Posterior vena cava (tissue), 2 donors: ENCODE measurements around the gene ABCF2. TPM values are rescaled to one million over a fixed set of nuclear protein-coding genes. Genes with fewer than 3 reads are reported as not detected.

Source experiments
- DNase-seq: peaks from one replicate; pipeline ENCODE4 v3.0.0-alpha.2; 2020; ENCODE audit warnings: low spot score
- intact Hi-C, 2 donors: fragments of 100-400 bp; cut with DNase I; formaldehyde crosslinking; loops; one replicate each; pipeline versions ENCODE4 v1.14.1 to v1.14.2; 2022 to 2023
- long read RNA-seq, 2 donors: library from polyadenylated mRNA; unstranded; transcript quantifications; one replicate each; pipeline ENCODE4 v2.0.0, GENCODE V29; 2020 to 2021
- total RNA-seq, 2 donors: library from RNA; stranded (reverse); fragmentation: NEBNext Ultra II Directional; extraction: Animal tissue kit (Norgen Biotek cat#: 25700); gene quantifications; one replicate each; pipeline ENCODE4 v1.2.1, GENCODE V29; 2021
- donor health status: DM: yes; HTN: yes; CAD: no.
- donor health status: DM: yes; HTN: yes; CAD: no.

ABCF2 gene
- total RNA-seq: 10 to 100 TPM; 24.4 to 27.4 TPM
- long read RNA-seq, donor 1, transcript ABCF2-201 (15 exons, 3,546 nt): major isoform, 19 of 23 reads
- long read RNA-seq, donor 1, partial matches to known transcripts: 4 of 23 reads
- long read RNA-seq, donor 1, other reads (novel, unspliced or antisense): 0 of 23 reads
- long read RNA-seq, donor 2, transcript ABCF2-201 (15 exons, 3,546 nt): major isoform, 82 of 89 reads
- long read RNA-seq, donor 2, partial matches to known transcripts: 7 of 89 reads
- long read RNA-seq, donor 2, other reads (novel, unspliced or antisense): 0 of 89 reads

- DNase-seq: peak; percentile 100
- intact Hi-C loops: no loop called here
Measured at GRCh38 chr7:151226875-151227782, at the start of gene ABCF2. Gene ABCF2, minus strand, starts transcription at chr7:151227205. Its CDS starts 747 bp downstream, at chr7:151226458.

- intact Hi-C loops: no loop called here
Measured at GRCh38 chr7:151275813-151276577, 49.0 kb upstream of the ABCF2 start.

DNA sequence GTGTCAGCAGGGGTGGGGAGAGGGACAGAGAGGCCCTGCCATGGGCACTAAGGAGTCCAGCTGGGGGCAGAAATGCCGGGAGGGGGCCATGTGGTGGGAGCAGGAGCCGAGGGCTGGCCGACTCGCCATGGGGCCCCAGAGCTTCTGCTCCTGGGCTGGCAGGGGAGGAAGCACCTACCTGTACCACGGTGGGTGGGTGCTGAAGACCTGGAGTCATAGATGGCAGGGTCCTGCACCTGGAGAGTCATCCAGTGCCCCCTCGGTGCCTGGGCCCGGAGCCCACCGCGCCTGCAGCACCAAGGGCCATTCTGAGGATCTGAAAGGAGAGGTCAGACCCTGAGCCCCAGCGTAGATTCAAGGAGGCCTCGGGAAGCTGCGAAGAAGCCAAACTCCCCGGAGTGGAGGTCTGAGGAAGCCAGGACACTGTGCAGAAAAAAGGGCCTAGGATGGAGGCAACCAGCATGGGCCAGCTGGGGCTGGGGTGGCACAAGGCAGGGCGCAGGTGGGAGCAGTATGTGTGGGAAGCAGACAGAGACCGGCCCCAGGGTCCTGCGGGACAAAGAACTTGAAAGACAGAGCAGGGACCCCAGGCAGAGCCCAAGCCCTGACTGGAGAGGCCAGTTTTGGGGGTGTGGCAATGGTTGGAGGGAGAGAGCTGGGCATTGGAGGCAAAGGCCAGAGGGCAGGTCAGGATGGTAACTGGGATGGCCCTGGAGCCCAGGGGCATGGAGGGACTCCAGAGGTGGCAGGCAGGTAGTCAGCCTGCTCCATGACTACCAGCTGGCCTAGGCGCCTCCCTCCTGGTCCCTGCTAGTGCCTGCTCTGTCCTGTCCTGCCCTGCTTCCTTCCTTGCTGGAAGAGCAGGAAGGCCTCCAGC is 48.2 kb upstream of the ABCF2 start:
- DNase-seq: peak; percentile 66
- intact Hi-C loops: no loop called here

More at GRCh38 chr7:151275813-151276577, 49.0 kb upstream of the ABCF2 start:
- peak; percentile 49 for DNase-seq

- intact Hi-C loops: no loop called here
- DNase-seq: peak; percentile 66
Measured at GRCh38 chr7:151274396-151274795, 47.4 kb upstream of the ABCF2 start.

DNA sequence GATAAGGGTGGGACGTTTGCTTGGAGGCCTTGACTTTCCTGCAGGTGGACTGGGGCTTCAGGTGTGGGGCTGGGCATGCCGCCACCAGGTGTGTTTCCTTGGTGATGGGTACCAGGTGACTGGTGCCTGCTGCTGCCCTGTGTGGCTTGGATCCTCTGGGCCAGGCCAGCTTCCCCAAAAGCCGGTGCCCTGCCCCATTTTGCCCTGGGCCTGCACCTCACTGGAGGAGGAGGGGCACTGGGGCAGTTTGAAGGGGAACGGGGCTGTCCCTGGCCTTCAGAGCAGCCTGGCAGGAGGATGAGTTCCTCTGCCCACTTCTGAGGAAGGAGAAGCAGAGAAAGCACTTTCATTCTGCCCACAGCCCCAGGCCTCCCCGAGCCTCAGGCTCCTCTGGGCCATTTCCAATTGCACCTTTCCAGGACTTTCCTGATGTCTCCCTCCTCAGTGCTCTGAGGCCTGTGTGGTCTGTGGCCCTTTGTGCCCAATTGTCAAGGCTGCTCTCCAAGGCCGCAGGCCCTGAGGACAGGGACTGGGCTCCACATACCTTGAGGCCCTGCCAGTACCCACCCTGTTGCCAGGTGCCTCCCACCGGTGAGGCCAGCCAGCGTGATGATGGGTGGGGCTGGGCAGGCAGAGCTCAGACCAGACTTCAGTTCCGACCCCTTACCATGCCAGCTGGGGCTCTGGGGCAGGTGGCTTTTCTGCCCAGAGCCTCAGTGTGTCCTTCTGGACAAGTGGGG is 46.8 kb upstream of the ABCF2 start:
- peak; percentile 77 for DNase-seq
- intact Hi-C loops: no loop called here

DNA sequence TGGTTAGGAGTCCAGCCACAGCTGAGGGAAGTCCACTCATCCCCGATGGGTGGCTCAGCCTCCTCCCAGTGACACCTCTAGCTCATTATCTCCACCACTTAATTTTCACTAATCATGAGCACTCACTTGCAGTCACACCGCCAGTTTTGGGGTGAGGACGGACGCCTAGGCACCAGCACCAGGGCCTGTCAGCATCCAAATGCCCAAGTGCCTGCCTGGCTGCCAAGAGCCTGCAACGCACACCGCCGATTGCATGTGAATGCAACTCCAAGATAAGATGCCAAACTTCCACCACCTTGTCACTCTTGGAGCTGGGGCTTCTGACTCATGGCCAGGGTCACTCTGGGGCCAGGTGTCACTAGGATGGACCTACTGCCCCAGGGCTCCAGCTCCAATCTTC is 45.9 kb upstream of the ABCF2 start:
- intact Hi-C loops: no loop called here
- peak; percentile 76 for DNase-seq

DNA sequence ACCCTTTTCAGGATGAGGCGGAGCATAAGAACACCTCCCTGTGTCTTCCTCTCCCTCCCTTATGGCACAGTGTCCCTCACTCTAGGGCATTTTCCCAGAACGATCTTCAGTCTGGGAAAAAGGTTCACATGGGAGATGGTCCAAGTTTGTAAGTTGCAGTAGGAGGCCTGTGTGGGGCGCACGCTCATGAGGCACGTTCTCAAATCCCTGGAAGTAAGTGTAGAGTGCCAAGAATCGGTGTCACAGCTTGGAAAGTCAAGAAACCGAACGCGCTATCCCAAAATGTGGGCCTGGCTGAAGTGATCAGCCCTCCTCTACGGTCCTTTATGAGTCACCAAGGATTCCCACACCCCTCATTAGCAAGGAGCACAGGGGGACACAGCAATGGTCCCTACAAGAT is 45.4 kb upstream of the ABCF2 start:
- DNase-seq: peak; percentile 87
- intact Hi-C loops: no loop called here

GRCh38 chr7:151271699-151272355 is 44.8 kb upstream of the ABCF2 start:
- intact Hi-C loops: no loop called here
- DNase-seq: peak; percentile 88

- intact Hi-C loops: no loop called here
- DNase-seq: peak; percentile 63
Measured at GRCh38 chr7:151269511-151269910, 42.5 kb upstream of the ABCF2 start.

DNA sequence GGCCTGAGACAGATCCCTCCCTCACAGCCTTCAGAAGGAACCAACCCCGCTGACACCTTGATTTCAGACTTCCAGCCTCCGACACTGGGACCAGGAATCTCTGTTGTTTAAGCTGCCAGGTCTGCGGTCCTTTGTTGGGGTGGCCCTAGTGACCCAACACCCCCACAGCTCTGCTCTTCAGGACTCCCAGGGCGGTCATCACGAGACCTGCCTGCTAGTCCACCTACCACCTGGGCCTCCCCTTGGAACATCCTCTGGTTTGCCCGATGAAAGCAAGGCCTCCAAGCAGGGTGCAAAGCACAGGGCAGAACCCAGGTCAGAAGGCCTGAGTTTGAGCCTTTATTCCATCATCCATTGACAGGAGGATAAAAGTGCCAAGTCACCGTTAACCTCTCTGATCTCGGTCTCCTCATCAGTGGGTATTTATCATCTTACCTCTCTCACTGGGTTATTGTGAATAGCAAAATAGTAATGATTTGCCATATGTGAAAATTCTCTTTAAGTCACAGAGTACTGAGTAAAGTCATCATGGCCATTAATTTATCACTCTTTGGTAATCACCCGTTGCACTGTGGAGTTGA is 38.4 kb upstream of the ABCF2 start:
- intact Hi-C loops: no loop called here
- DNase-seq: peak; percentile 38

- DNase-seq: peak; percentile 48
- intact Hi-C loops: no loop called here
Measured at GRCh38 chr7:151264615-151265014, 37.6 kb upstream of the ABCF2 start.

DNA sequence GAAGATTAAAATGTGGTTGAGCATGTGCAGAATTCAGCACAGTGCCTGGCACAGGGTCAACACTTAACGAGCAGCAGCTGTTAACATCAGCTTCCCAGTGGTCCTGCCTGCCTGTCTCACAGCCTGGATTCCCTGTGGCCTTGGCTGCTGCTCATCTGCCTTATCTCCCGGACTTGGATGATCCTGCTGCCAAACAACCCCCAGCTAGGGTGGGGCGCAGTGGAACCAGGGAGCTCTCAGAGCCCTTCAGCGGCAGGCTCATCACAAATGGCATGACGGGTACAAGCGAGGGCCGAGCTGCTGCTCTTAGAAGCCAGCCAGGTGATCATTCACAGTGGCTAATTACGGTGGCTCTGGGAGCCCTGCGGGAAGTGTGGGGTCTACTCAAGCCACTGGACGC is 34.5 kb upstream of the ABCF2 start:
- intact Hi-C loops: no loop called here
- peak; percentile 66 for DNase-seq

DNA sequence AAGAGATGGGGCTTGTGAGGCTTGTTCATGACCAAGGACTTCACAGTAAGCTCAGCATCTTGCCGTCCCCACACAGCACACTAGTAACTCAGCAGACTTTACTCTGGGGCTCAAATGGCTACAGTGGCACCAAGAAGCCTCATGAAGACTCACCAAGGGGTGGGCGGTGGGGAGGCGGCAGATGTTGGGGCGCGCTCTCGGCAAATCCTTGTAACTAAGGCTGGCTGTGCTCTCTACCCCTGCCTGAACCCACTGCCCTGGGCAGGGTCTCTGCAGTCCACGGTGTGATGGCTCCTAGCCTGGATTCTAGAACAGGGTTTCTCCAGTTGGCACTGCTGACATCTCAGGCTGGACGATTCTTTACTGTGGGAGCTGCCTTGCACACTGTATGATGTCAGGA is 33.9 kb upstream of the ABCF2 start:
- intact Hi-C loops: no loop called here
- no peak for DNase-seq

DNA sequence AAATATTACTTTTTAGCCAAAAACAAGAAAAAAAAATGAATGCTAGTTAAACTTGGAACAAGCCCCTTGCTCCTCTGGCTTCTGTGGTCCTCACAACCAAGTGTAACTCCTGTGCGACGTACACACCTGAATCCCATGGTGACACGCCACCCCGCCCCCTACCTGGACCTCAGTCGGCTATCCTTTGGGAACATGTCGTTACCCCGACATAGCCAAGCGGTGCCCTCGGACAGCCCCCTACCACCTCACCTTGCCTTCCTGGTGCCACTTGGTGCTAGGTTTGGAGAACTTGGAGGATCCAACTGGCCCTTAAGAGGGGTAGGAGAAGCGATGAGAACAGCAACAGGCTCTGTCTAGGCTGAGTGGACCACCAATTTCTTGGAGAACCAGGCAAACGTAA is 33.5 kb upstream of the ABCF2 start:
- no peak for DNase-seq

GRCh38 chr7:151257990-151258389 is 31.0 kb upstream of the ABCF2 start:
- intact Hi-C loops: loop anchor here in 1 of 2 donors (2.0 kb wide), 1 partner anchor 21 kb away; no protein-coding TSS in a partner anchor
- no peak for DNase-seq

More for the DNA sequence above, 33.5 kb upstream of the ABCF2 start:
- intact Hi-C loops: no loop called here

DNA sequence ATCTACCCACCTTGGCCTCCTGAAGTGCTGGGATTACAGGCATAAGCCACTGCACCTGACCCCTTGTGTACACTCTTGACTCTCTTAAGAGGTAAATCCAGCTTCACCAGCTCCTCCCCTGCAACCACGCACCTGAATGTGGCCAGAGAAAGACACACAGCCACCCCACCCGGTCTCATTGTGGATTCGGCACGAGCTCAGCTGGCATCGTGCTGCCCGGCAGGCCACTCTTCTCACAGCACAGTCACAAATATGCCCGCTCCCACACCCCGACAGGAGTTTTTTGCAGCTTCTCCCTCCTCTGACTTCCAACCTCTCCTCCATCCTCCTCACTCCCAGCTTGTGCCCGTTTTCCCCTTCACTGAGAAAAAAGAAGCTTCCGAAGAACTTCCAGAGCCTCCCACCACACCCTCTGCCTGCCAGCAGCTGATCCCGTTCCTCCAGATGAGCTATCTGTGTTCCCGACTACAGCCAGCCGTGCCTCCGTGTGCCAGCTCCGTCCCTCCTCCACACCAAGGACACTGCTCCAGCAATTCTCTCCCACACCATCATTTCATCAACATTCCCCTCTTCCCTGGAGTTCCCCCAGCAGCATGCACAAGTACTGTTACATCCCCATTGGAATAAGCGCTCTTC is 29.5 kb upstream of the ABCF2 start:
- DNase-seq: no peak
- intact Hi-C loops: no loop called here

- no peak for DNase-seq
- intact Hi-C loops: no loop called here
Measured at GRCh38 chr7:151255390-151255789, 28.4 kb upstream of the ABCF2 start.
